HL-60 (cell line): ENCODE measurements around the gene SHC1.
"Not testable (repeated sequence)": the region's sequence is repeated elsewhere in the genome, so short reads cannot be mapped to it uniquely, and the experiment has no call there.

ENCODE experiments used
- GABPA ChIP-seq: IDR thresholded peaks from 2 replicates; pipeline ENCODE4 v1.6.1; 2012; ENCODE audit warnings: low read depth
- POLR2AphosphoS5 ChIP-seq: IDR thresholded peaks from 2 replicates; pipeline ENCODE4 v1.6.1; 2012; ENCODE audit warnings: low read depth
- SPI1 ChIP-seq: IDR thresholded peaks from 2 replicates; pipeline ENCODE4 v1.6.1; 2012; ENCODE audit warnings: low read depth, mild to moderate bottlenecking, borderline replicate concordance
- TF ChIP-seq, protein P1 (sequence below): IDR thresholded peaks from one replicate; pipeline ENCODE4 v1.5.1; 2011; ENCODE audit warnings: low read length, control low read depth, inconsistent platforms; ENCODE audit not compliant: insufficient read depth
- TF ChIP-seq, protein P2 (sequence below): IDR thresholded peaks from 2 replicates; pipeline ENCODE4 v1.6.1; 2012; ENCODE audit warnings: low read depth; ENCODE audit not compliant: insufficient replicate concordance

GRCh38 chr1:154977762-154978161 is 7.2 kb upstream of the SHC1 start:
- TF ChIP-seq POLR2AphosphoS5, GABPA: not testable (repeated sequence)
- TF ChIP-seq, protein P1, sequence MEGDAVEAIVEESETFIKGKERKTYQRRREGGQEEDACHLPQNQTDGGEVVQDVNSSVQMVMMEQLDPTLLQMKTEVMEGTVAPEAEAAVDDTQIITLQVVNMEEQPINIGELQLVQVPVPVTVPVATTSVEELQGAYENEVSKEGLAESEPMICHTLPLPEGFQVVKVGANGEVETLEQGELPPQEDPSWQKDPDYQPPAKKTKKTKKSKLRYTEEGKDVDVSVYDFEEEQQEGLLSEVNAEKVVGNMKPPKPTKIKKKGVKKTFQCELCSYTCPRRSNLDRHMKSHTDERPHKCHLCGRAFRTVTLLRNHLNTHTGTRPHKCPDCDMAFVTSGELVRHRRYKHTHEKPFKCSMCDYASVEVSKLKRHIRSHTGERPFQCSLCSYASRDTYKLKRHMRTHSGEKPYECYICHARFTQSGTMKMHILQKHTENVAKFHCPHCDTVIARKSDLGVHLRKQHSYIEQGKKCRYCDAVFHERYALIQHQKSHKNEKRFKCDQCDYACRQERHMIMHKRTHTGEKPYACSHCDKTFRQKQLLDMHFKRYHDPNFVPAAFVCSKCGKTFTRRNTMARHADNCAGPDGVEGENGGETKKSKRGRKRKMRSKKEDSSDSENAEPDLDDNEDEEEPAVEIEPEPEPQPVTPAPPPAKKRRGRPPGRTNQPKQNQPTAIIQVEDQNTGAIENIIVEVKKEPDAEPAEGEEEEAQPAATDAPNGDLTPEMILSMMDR = not testable (repeated sequence)
- TF ChIP-seq, protein P2, sequence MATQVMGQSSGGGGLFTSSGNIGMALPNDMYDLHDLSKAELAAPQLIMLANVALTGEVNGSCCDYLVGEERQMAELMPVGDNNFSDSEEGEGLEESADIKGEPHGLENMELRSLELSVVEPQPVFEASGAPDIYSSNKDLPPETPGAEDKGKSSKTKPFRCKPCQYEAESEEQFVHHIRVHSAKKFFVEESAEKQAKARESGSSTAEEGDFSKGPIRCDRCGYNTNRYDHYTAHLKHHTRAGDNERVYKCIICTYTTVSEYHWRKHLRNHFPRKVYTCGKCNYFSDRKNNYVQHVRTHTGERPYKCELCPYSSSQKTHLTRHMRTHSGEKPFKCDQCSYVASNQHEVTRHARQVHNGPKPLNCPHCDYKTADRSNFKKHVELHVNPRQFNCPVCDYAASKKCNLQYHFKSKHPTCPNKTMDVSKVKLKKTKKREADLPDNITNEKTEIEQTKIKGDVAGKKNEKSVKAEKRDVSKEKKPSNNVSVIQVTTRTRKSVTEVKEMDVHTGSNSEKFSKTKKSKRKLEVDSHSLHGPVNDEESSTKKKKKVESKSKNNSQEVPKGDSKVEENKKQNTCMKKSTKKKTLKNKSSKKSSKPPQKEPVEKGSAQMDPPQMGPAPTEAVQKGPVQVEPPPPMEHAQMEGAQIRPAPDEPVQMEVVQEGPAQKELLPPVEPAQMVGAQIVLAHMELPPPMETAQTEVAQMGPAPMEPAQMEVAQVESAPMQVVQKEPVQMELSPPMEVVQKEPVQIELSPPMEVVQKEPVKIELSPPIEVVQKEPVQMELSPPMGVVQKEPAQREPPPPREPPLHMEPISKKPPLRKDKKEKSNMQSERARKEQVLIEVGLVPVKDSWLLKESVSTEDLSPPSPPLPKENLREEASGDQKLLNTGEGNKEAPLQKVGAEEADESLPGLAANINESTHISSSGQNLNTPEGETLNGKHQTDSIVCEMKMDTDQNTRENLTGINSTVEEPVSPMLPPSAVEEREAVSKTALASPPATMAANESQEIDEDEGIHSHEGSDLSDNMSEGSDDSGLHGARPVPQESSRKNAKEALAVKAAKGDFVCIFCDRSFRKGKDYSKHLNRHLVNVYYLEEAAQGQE = not testable (repeated sequence)
- TF ChIP-seq SPI1 = peak; percentile 49; the same call in 1 of the 2 replicates
